Hepatocyte (in vitro differentiated cells): Measurements from ENCODE around the gene SMIM41. TPM values are rescaled to one million over a fixed set of nuclear protein-coding genes. Genes with fewer than 3 reads are reported as not detected.

Experiments
- DNase-seq: peaks from one replicate; pipeline ENCODE4 v3.0.0-alpha.2; 2016; ENCODE audit warnings: low spot score
- H2AFZ ChIP-seq: fragments of 200-600 bp; sonication (generic); 2 replicates; pipeline ENCODE4 v1.6.0; 2016; ENCODE audit warnings: antibody characterized with exemption, mild to moderate bottlenecking
- H3K27ac ChIP-seq: fragments of 200-600 bp; sonication (generic); 2 replicates; pipeline ENCODE4 v1.5.1; 2016; ENCODE audit warnings: mild to moderate bottlenecking
- H3K27me3 ChIP-seq: fragments of 200-600 bp; sonication (generic); 2 replicates; pipeline ENCODE4 v1.6.1; 2016
- H3K36me3 ChIP-seq: fragments of 200-600 bp; sonication (generic); replicated peaks from 2 replicates; pipeline ENCODE4 v1.5.1; 2016; ENCODE audit warnings: low read depth; ENCODE audit not compliant: insufficient read depth
- H3K4me1 ChIP-seq: fragments of 200-600 bp; sonication (generic); 2 replicates; pipeline ENCODE4 v1.5.1; 2016; ENCODE audit warnings: mild to moderate bottlenecking, moderate library complexity; ENCODE audit not compliant: insufficient read depth
- H3K4me2 ChIP-seq: fragments of 200-600 bp; sonication (generic); 2 replicates; pipeline ENCODE4 v1.6.0; 2016
- H3K4me3 ChIP-seq: fragments of 200-600 bp; sonication (generic); 2 replicates; pipeline ENCODE4 v1.5.1; 2016; ENCODE audit warnings: mild to moderate bottlenecking
- H3K79me2 ChIP-seq: fragments of 200-600 bp; sonication (generic); 2 replicates; pipeline ENCODE4 v1.6.0; 2017; ENCODE audit warnings: mild to moderate bottlenecking
- H3K9me2 ChIP-seq: fragments of 200-600 bp; sonication (generic); replicated peaks from 2 replicates; pipeline ENCODE4 v1.6.0; 2017; ENCODE audit warnings: mild to moderate bottlenecking; ENCODE audit not compliant: insufficient read depth
- H3K9me3 ChIP-seq: fragments of 200-600 bp; sonication (generic); 2 replicates; pipeline ENCODE4 v1.5.1; 2016; ENCODE audit warnings: low read depth, mild to moderate bottlenecking
- H4K20me1 ChIP-seq: fragments of 200-600 bp; sonication (generic); 2 replicates; pipeline ENCODE4 v1.6.0; 2016; ENCODE audit warnings: mild to moderate bottlenecking; ENCODE audit not compliant: insufficient read depth, poor library complexity, severe bottlenecking
- EZH2 ChIP-seq: fragments of 200-600 bp; sonication (generic); IDR thresholded peaks from 2 replicates; pipeline ENCODE4 v1.6.1; 2016; ENCODE audit warnings: antibody characterized with exemption, mild to moderate bottlenecking, borderline replicate concordance
- EZH2phosphoT487 ChIP-seq: fragments of 200-600 bp; sonication (generic); IDR thresholded peaks from one replicate; pipeline ENCODE4 v1.6.1; 2018; ENCODE audit warnings: antibody characterized with exemption, mild to moderate bottlenecking, low read depth, moderate library complexity; ENCODE audit not compliant: unreplicated experiment, severe bottlenecking
- WGBS: methylation state at CpG from one replicate; pipeline ENCODE4 v1.1.6; 2016; ENCODE audit warnings: low lambda C conversion rate; ENCODE audit errors: missing lambda C conversion rate; 5-methylcytosine and 5-hydroxymethylcytosine counted together
- polyA plus RNA-seq: library from polyadenylated mRNA; unstranded; fragments of >200 nt; fragmentation: Nextera tagmentation; extraction: Ambion mirVana; gene quantifications from 2 replicates; pipeline ENCODE4 v1.2.1, GENCODE V29; 2016
- total RNA-seq: library from RNA; depleted of rRNA; stranded (reverse); fragments of >200 nt; gene quantifications from 2 replicates; pipeline ENCODE4 v1.2.3, GENCODE V29; 2014
- TF ChIP-seq, protein P1 (sequence below): fragments of 200-600 bp; sonication (generic); IDR thresholded peaks from 2 replicates; pipeline ENCODE4 v1.5.1; 2016; ENCODE audit warnings: antibody characterized with exemption, mild to moderate bottlenecking; ENCODE audit not compliant: poor library complexity

Gene SMIM41
- total and polyA plus RNA-seq, 2 experiments from 2014 or later: not detected

- Histone ChIP-seq H3K36me3 (no peaks in the 10 kb centered on the region), H3K79me2 (peaks cover 10% of the 10 kb centered on the region), H3K27ac (no peak overlapping the region), H2AFZ (no peak overlapping the region), H3K4me1 (no peaks in the 10 kb centered on the region), H3K9me2 (no peaks in the 10 kb centered on the region), H3K4me3 (no peak overlapping the region), H3K4me2 (no peak overlapping the region), H3K9me3 (no peaks in the 10 kb centered on the region), H3K27me3 (no peaks in the 10 kb centered on the region), H4K20me1 (peaks cover 2% of the 10 kb centered on the region)
- 84% methylated on average over 3 of the region's 3 CpGs for WGBS
- TF ChIP-seq EZH2phosphoT487 (no peak), EZH2 (no peak)
- TF ChIP-seq, protein P1, sequence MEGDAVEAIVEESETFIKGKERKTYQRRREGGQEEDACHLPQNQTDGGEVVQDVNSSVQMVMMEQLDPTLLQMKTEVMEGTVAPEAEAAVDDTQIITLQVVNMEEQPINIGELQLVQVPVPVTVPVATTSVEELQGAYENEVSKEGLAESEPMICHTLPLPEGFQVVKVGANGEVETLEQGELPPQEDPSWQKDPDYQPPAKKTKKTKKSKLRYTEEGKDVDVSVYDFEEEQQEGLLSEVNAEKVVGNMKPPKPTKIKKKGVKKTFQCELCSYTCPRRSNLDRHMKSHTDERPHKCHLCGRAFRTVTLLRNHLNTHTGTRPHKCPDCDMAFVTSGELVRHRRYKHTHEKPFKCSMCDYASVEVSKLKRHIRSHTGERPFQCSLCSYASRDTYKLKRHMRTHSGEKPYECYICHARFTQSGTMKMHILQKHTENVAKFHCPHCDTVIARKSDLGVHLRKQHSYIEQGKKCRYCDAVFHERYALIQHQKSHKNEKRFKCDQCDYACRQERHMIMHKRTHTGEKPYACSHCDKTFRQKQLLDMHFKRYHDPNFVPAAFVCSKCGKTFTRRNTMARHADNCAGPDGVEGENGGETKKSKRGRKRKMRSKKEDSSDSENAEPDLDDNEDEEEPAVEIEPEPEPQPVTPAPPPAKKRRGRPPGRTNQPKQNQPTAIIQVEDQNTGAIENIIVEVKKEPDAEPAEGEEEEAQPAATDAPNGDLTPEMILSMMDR: no peak
- DNase-seq: no peak
These were observed 38.5 kb upstream of the SMIM41 start for GRCh38 chr12:52041035-52041434.

DNA sequence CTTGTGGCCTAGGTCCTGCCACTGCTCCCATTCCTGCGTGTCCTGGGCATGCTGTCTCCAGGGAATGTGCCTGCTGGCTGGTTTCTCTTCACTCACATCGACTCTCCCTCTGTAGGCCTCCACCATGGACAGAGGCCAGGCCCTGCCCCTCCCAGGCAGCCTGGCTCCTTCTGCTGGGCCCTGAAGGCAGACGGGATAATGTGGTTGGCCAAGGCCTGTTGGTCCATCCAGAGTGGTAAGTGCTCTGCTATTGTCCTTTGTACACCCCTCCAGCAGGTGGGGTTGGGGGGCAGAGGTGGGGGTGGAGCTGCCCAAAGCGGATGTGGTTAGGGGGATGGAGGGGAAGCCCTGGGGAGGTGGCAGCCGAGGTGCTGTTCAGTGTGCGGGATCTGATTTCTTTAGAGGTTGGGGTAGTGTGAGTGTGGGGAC is 37.8 kb upstream of the SMIM41 start:
- Histone ChIP-seq H2AFZ (no peak overlapping the region), H3K27ac (no peak overlapping the region)

GRCh38 chr12:52042706-52043385 is 36.7 kb upstream of the SMIM41 start:
- no peaks in the 10 kb centered on the region for H3K4me1 ChIP-seq
- 93% methylated on average over 7 of the region's 8 CpGs for WGBS

More for the DNA sequence above, 37.8 kb upstream of the SMIM41 start:
- Histone ChIP-seq H3K9me2 (no peaks in the 10 kb centered on the region), H3K36me3 (no peaks in the 10 kb centered on the region), H4K20me1 (peaks cover 2% of the 10 kb centered on the region), H3K4me3 (no peak overlapping the region), H3K79me2 (peaks cover 10% of the 10 kb centered on the region), H3K4me1 (no peaks in the 10 kb centered on the region), H3K9me3 (no peaks in the 10 kb centered on the region), H3K4me2 (no peak overlapping the region), H3K27me3 (no peaks in the 10 kb centered on the region)
- DNase-seq: peak; percentile 60
- TF ChIP-seq EZH2 (no peak), EZH2phosphoT487 (no peak)
- TF ChIP-seq, protein P1: no peak
- WGBS: 52% methylated on average over 3 of the region's 6 CpGs

More at GRCh38 chr12:52042706-52043385, 36.7 kb upstream of the SMIM41 start:
- peaks cover 2% of the 10 kb centered on the region for H4K20me1 ChIP-seq
- no peaks in the 10 kb centered on the region for H3K9me3 ChIP-seq
- H3K9me2 ChIP-seq: no peaks in the 10 kb centered on the region
- DNase-seq: no peak
- H3K27ac ChIP-seq: no peak overlapping the region
- H3K36me3 ChIP-seq: no peaks in the 10 kb centered on the region
- H3K4me2 ChIP-seq: no peak overlapping the region
- no peak overlapping the region for H2AFZ ChIP-seq
- H3K4me3 ChIP-seq: no peak overlapping the region
- peaks cover 10% of the 10 kb centered on the region for H3K79me2 ChIP-seq
- TF ChIP-seq, protein P1: no peak
- TF ChIP-seq EZH2phosphoT487 (no peak), EZH2 (no peak)
- no peaks in the 10 kb centered on the region for H3K27me3 ChIP-seq
